Fibroblast of skin of back (primary cell): ENCODE measurements around the gene FXYD5. TPM values are rescaled to one million over a fixed set of nuclear protein-coding genes. Genes with fewer than 3 reads are reported as not detected.

Experiments
- DNase-seq: peaks from one replicate; pipeline ENCODE4 v3.0.0-alpha.2; 2013
- polyA plus RNA-seq, 2 experiments: library from polyadenylated mRNA; unstranded; fragments of 120-200 nt; gene quantifications; one replicate each; pipeline ENCODE4 v1.2.1, GENCODE V29; 2013; ENCODE audit not compliant: insufficient read length in 2 of 2

The FXYD5 gene
- polyA plus RNA-seq (2013, experiment 1 of 2; ENCODE audit: insufficient read length): 303 TPM
- 169 TPM for polyA plus RNA-seq (2013, experiment 2 of 2; ENCODE audit: insufficient read length)

- peak; percentile 88 for DNase-seq
Measured at GRCh38 chr19:35154525-35155406, at the start of gene FXYD5. Gene FXYD5 (plus strand): TSS chr19:35154735. CDS start chr19:35155551, 816 bp downstream.

- no peak for DNase-seq
Measured at GRCh38 chr19:35105047-35105410, 49.5 kb upstream of the FXYD5 start.

- DNase-seq: no peak
Measured at GRCh38 chr19:35105411-35106290, 48.9 kb upstream of the FXYD5 start.

- no peak for DNase-seq
Measured at GRCh38 chr19:35106291-35106583, 48.3 kb upstream of the FXYD5 start.

GRCh38 chr19:35106898-35107541, 47.5 kb upstream of the FXYD5 start:
- DNase-seq: no peak

GRCh38 chr19:35107545-35107944, 47.0 kb upstream of the FXYD5 start:
- peak; percentile 23 for DNase-seq

- DNase-seq: no peak
Measured at GRCh38 chr19:35108730-35109129, 45.8 kb upstream of the FXYD5 start.

- no peak for DNase-seq
Measured at GRCh38 chr19:35109395-35110112, 45.0 kb upstream of the FXYD5 start.

GRCh38 chr19:35110974-35111373, 43.6 kb upstream of the FXYD5 start:
- no peak for DNase-seq

GRCh38 chr19:35112995-35113688, 41.4 kb upstream of the FXYD5 start:
- DNase-seq: no peak

GRCh38 chr19:35114353-35115176, 40.0 kb upstream of the FXYD5 start:
- peak; percentile 52 for DNase-seq

GRCh38 chr19:35115177-35115951, 39.2 kb upstream of the FXYD5 start, which contains the start of gene FXYD3:
Gene FXYD3 (plus strand): TSS chr19:35115823. CDS start chr19:35119377, 3,554 bp downstream.
- DNase-seq: no peak

GRCh38 chr19:35116072-35116801, 38.3 kb upstream of the FXYD5 start:
- DNase-seq: no peak

- no peak for DNase-seq
Measured at GRCh38 chr19:35117116-35117515, 37.4 kb upstream of the FXYD5 start.

- no peak for DNase-seq
Measured at GRCh38 chr19:35117799-35118198, 36.7 kb upstream of the FXYD5 start.

- DNase-seq: no peak
Measured at GRCh38 chr19:35118268-35119020, 36.1 kb upstream of the FXYD5 start.

GRCh38 chr19:35119091-35119490, 35.4 kb upstream of the FXYD5 start:
- DNase-seq: no peak

- DNase-seq: no peak
Measured at GRCh38 chr19:35119578-35120155, 34.9 kb upstream of the FXYD5 start.
